ENCODE results near the gene IL1RAP. TPM values are rescaled to one million over a fixed set of nuclear protein-coding genes. Genes with fewer than 3 reads are reported as not detected.

IL1RAP gene
- total and polyA plus RNA-seq, 7 donors, result 0.70 to 6.3 (median 4.0) TPM

GRCh38 chr3:190606596-190606995 lies 92.7 kb downstream of the IL1RAP start:
- Histone ChIP-seq H3K4me3 (no peak overlapping the region), H3K4me1 (no peaks in the 10 kb centered on the region), H3K36me3 (ENCODE audit: insufficient read depth in 1 of 2, low read depth in 1 of 2) (peaks cover 0 to 9% of the 10 kb centered on the region in 2 donors), H3K27ac (no peak overlapping the region), H3K27me3 (ENCODE audit: insufficient read depth in 3 of 3, low read length in 2 of 3) (no peaks in the 10 kb centered on the region), H3K9me3 (no peaks in the 10 kb centered on the region)
- intact Hi-C loops (cut with DNase I), result no loop called here
- no peak for DNase-seq
- TF ChIP-seq CTCF (IDR thresholded peaks at IDR 0.05), result no peak
- ATAC-seq, result no peak
- WGBS, 3 donors, result 63 to 65% (median 64%) methylated on average over 3 of the region's 3 CpGs

- no peaks in the 10 kb centered on the region for H3K27me3 ChIP-seq (ENCODE audit: insufficient read depth in 3 of 3, low read length in 2 of 3)
- no peak for TF ChIP-seq CTCF (IDR thresholded peaks at IDR 0.05)
- H3K4me3 ChIP-seq, result no peak overlapping the region
- 82 to 87% (median 84%) methylated on average over 2 of the region's 2 CpGs for WGBS, 3 donors
- ATAC-seq (no peak), DNase-seq (no peak)
- H3K36me3 ChIP-seq (ENCODE audit: insufficient read depth in 1 of 2, low read depth in 1 of 2), result peaks cover 0 to 9% of the 10 kb centered on the region in 2 donors
- intact Hi-C loops (cut with DNase I), result no loop called here
- no peaks in the 10 kb centered on the region for H3K4me1 ChIP-seq
- H3K9me3 ChIP-seq, result no peaks in the 10 kb centered on the region
- H3K27ac ChIP-seq, result no peak overlapping the region
Measured at GRCh38 chr3:190607021-190607420, 93.1 kb downstream of the IL1RAP start.

GRCh38 chr3:190608850-190609589 lies 95.1 kb downstream of the IL1RAP start:
- TF ChIP-seq CTCF (IDR thresholded peaks at IDR 0.05), result no peak
- Histone ChIP-seq H3K36me3 (ENCODE audit: insufficient read depth in 1 of 2, low read depth in 1 of 2) (peaks cover 0 to 7% of the 10 kb centered on the region in 2 donors), H3K9me3 (no peaks in the 10 kb centered on the region), H3K27ac (no peak overlapping the region), H3K4me3 (no peak overlapping the region), H3K4me1 (no peaks in the 10 kb centered on the region), H3K27me3 (ENCODE audit: insufficient read depth in 3 of 3, low read length in 2 of 3) (no peaks in the 10 kb centered on the region)
- intact Hi-C loops (cut with DNase I), result no loop called here
- 76 to 77% (median 76%) methylated on average over 4 of the region's 4 CpGs for WGBS, 3 donors
- ATAC-seq (no peak), DNase-seq (no peak)

GRCh38 chr3:190614226-190615059 lies 100.6 kb downstream of the IL1RAP start:
- H3K9me3 ChIP-seq, result no peaks in the 10 kb centered on the region
- H3K27me3 ChIP-seq (ENCODE audit: insufficient read depth in 3 of 3, low read length in 2 of 3), result no peaks in the 10 kb centered on the region
- no peaks in the 10 kb centered on the region for H3K4me1 ChIP-seq
- H3K27ac ChIP-seq, result no peak overlapping the region
- 73% methylated on average over 11 of the region's 11 CpGs for WGBS, 3 donors
- TF ChIP-seq CTCF (IDR thresholded peaks at IDR 0.05), result no peak
- intact Hi-C loops (cut with DNase I), result no loop called here
- no peak for ATAC-seq
- H3K4me3 ChIP-seq, result no peak overlapping the region
- no peak for DNase-seq
- no peaks in the 10 kb centered on the region for H3K36me3 ChIP-seq (ENCODE audit: insufficient read depth in 1 of 2, low read depth in 1 of 2)
